ENCODE results near the gene FAM120A.

DNA sequence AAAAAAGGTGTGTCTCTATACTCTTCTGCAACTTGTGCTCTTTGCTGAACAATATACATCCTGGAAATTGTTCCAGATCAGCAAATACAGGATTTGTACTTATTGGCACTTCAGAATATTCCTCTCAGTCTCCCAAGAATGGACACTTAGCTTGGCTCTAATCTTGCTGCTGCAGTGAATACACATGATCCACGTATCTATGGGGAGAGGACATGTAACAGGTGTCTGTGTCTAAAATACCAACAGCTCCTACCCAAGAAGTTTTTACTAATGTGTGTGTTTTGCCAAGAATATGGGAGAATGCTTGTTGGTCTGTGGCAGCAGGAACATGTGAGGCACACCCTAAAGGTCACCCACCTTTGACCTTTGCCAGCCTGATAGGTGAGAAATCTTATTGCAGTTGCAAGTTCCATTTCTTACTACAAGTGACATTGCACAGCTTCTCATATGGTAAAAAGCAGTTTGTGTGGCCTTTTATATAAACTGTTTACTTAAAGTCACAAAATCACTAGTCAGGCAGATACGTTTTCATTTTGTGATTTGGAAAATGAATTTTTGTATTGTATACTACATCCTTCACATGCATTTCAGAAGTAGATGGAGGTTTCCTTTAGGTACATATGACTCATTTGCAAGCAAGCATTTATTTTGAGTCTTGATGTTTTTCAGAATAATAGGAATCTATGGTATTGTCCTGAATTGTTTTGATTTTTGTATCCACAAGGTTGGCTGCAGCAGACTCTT lies 160.7 kb downstream of the FAM120A start:
- no peak for TF ChIP-seq POLR2AphosphoS5 (IDR thresholded peaks at IDR 0.05; ENCODE audit: low read depth, low read length)
- TF ChIP-seq SIN3A (IDR thresholded peaks at IDR 0.05; ENCODE audit: borderline replicate concordance, insufficient read depth, low read length), result no peak
- TF ChIP-seq TAF1 (IDR thresholded peaks at IDR 0.05; ENCODE audit: borderline replicate concordance, insufficient read depth, low read length), result no peak

Data from PFSK-1 (cell line).